ENCODE data around the gene VAX1.

DNA sequence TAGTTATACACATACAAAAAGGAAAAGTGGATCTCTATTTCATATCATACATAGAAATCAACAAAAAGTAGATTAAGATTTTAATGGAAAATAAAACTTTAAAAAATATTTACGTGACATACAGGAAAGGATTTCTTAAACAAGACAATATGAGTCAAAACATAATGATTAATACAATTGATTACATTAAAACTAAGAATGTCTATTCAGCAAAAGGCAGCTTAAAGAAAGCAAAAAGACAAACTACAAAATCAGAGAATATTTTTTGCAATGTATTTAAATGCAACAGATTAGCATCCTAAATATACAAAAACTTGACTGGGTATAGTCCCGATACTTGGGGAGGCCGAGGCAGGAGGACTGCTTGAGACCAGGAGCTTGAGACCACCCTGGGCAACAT is 50.5 kb downstream of the VAX1 start:
- no peak for TF ChIP-seq BACH2 (CRISPR knock-in tag; IDR thresholded peaks at IDR 0.05; ENCODE audit: borderline replicate concordance)
- TF ChIP-seq ZNF70 (CRISPR knock-in tag; IDR thresholded peaks at IDR 0.05): no peak
- TF ChIP-seq RARB (CRISPR knock-in tag; IDR thresholded peaks at IDR 0.05): no peak
- no peak for TF ChIP-seq OSR1 (CRISPR knock-in tag; IDR thresholded peaks at IDR 0.05)
- no peak for TF ChIP-seq TOX (CRISPR knock-in tag; IDR thresholded peaks at IDR 0.05; ENCODE audit: borderline replicate concordance)
- TF ChIP-seq ISL1 (CRISPR knock-in tag; IDR thresholded peaks at IDR 0.05): no peak
